Measurements from ENCODE around the gene RBM15.

RBM15 gene

GRCh38 chr1:110341872-110342331, 2.7 kb downstream of the RBM15 start:
- Histone ChIP-seq H2AFZ (ENCODE audit: low read length) (no peak overlapping the region), H3K4me3 (ENCODE audit: low read length) (peak overlapping the region; percentile 88), H3K36me3 (replicated peaks; ENCODE audit: insufficient read depth, low read length) (no peaks in the 10 kb centered on the region; the same call in none of the 2 replicates), H3K79me2 (ENCODE audit: low read length) (peaks cover 76% of the 10 kb centered on the region), H3K9me3 (replicated peaks; ENCODE audit: insufficient read depth, low read length) (no peaks in the 10 kb centered on the region), H3K4me1 (ENCODE audit: low read length) (peaks cover 10% of the 10 kb centered on the region; the same call in 1 of the 2 replicates), H3K4me2 (ENCODE audit: low read depth, low read length) (peak overlapping the region; percentile 76), H3K27me3 (replicated peaks; ENCODE audit: insufficient read depth, low read length) (no peaks in the 10 kb centered on the region), H3K27ac (ENCODE audit: low read length) (no peak overlapping the region), H3K9me2 (replicated peaks; ENCODE audit: insufficient read depth, low read length) (no peaks in the 10 kb centered on the region), H3K9ac (ENCODE audit: low read length) (no peak overlapping the region; the same call in 1 of the 2 replicates), H3F3A (ENCODE audit: insufficient read depth, low read length) (peaks cover 6% of the 10 kb centered on the region), H4K20me1 (ENCODE audit: insufficient read depth, low read length) (peaks cover 23% of the 10 kb centered on the region)
- TF ChIP-seq EZH2phosphoT487 (IDR thresholded peaks at IDR 0.05; ENCODE audit: low read length) (no peak), EZH2 (optimal IDR thresholded peaks at IDR 0.05; ENCODE audit: low read depth, low read length) (no peak), CTCF (IDR thresholded peaks at IDR 0.05; ENCODE audit: low read length) (no peak)
- no peak for DNase-seq

- no peaks in the 10 kb centered on the region for H3K9me2 ChIP-seq (replicated peaks; ENCODE audit: insufficient read depth, low read length)
- no peaks in the 10 kb centered on the region for H3K9me3 ChIP-seq (replicated peaks; ENCODE audit: insufficient read depth, low read length)
- H3K27ac ChIP-seq (ENCODE audit: low read length): peak overlapping the region; percentile 18; the same call in 1 of the 2 replicates
- H3K4me2 ChIP-seq (ENCODE audit: low read depth, low read length): peak overlapping the region; percentile 76
- H3K4me1 ChIP-seq (ENCODE audit: low read length): peaks cover 10% of the 10 kb centered on the region; the same call in 1 of the 2 replicates
- H3K36me3 ChIP-seq (replicated peaks; ENCODE audit: insufficient read depth, low read length): no peaks in the 10 kb centered on the region; the same call in none of the 2 replicates
- peak overlapping the region; percentile 88; the same call in 1 of the 2 replicates for H3K4me3 ChIP-seq (ENCODE audit: low read length)
- peaks cover 89% of the 10 kb centered on the region for H3K79me2 ChIP-seq (ENCODE audit: low read length)
- TF ChIP-seq CTCF (IDR thresholded peaks at IDR 0.05; ENCODE audit: low read length): no peak
- no peak for TF ChIP-seq EZH2phosphoT487 (IDR thresholded peaks at IDR 0.05; ENCODE audit: low read length)
- TF ChIP-seq EZH2 (optimal IDR thresholded peaks at IDR 0.05; ENCODE audit: low read depth, low read length): no peak
- no peak overlapping the region for H2AFZ ChIP-seq (ENCODE audit: low read length)
- no peaks in the 10 kb centered on the region for H3F3A ChIP-seq (ENCODE audit: insufficient read depth, low read length)
- no peaks in the 10 kb centered on the region for H3K27me3 ChIP-seq (replicated peaks; ENCODE audit: insufficient read depth, low read length)
- H3K9ac ChIP-seq (ENCODE audit: low read length): peak overlapping the region; percentile 23; the same call in 1 of the 2 replicates
- no peak for DNase-seq
- peaks cover 23% of the 10 kb centered on the region for H4K20me1 ChIP-seq (ENCODE audit: insufficient read depth, low read length)
Observed at GRCh38 chr1:110343249-110343648, 4.1 kb downstream of the RBM15 start.

- Histone ChIP-seq H3K4me3 (ENCODE audit: low read length) (no peak overlapping the region), H3K9me3 (replicated peaks; ENCODE audit: insufficient read depth, low read length) (no peaks in the 10 kb centered on the region), H3K4me2 (ENCODE audit: low read depth, low read length) (peak overlapping the region; percentile 76; the same call in 1 of the 2 replicates), H3K79me2 (ENCODE audit: low read length) (peaks cover 98% of the 10 kb centered on the region), H2AFZ (ENCODE audit: low read length) (no peak overlapping the region), H3K4me1 (ENCODE audit: low read length) (peaks cover 10% of the 10 kb centered on the region; the same call in 1 of the 2 replicates), H3K9ac (ENCODE audit: low read length) (no peak overlapping the region), H3K27ac (ENCODE audit: low read length) (peak overlapping the region; percentile 18; the same call in 1 of the 2 replicates), H3K9me2 (replicated peaks; ENCODE audit: insufficient read depth, low read length) (no peaks in the 10 kb centered on the region), H3K27me3 (replicated peaks; ENCODE audit: insufficient read depth, low read length) (no peaks in the 10 kb centered on the region), H4K20me1 (ENCODE audit: insufficient read depth, low read length) (peaks cover 23% of the 10 kb centered on the region), H3K36me3 (replicated peaks; ENCODE audit: insufficient read depth, low read length) (no peaks in the 10 kb centered on the region; the same call in none of the 2 replicates), H3F3A (ENCODE audit: insufficient read depth, low read length) (no peaks in the 10 kb centered on the region)
- TF ChIP-seq EZH2 (optimal IDR thresholded peaks at IDR 0.05; ENCODE audit: low read depth, low read length) (no peak), CTCF (IDR thresholded peaks at IDR 0.05; ENCODE audit: low read length) (no peak), EZH2phosphoT487 (IDR thresholded peaks at IDR 0.05; ENCODE audit: low read length) (no peak)
- DNase-seq: no peak
Observed at GRCh38 chr1:110344152-110344551, 5.0 kb downstream of the RBM15 start.

Data from MM.1S (cell line).